RWPE1 (cell line): Measurements from ENCODE around the gene KCTD15.

Source experiments
- CTCF ChIA-PET: fragments of 350-600 bp; sonication (Branson Sonifier 250); formaldehyde crosslinking; extraction: SDS; loops from one replicate; lab custom pipeline; 2021; lab: Yijun Ruan, JAX
- POLR2A ChIA-PET: fragments of 400-600 bp; formaldehyde crosslinking; extraction: SDS; loops from one replicate; lab custom pipeline; 2020; ENCODE audit warnings: antibody characterized with exemption; ENCODE audit not compliant: low non-redundant PET; lab: Yijun Ruan, JAX
- DNase-seq: peaks from one replicate; pipeline ENCODE4 v3.0.0; 2012; ENCODE audit warnings: low spot score
- H3K27ac ChIP-seq: fragments of 450-650 bp; 2 replicates; pipeline ENCODE4 v1.5.1; 2017
- TF ChIP-seq, protein P1 (sequence below): fragments of 450-650 bp; conservative IDR thresholded peaks from 2 replicates; pipeline ENCODE4 v1.5.1; 2017; ENCODE audit warnings: low read depth, mild to moderate bottlenecking

Gene KCTD15

GRCh38 chr19:33758541-33759013, 38.1 kb upstream of the KCTD15 start:
- peak overlapping the region; percentile 45 for H3K27ac ChIP-seq
- TF ChIP-seq, protein P1, sequence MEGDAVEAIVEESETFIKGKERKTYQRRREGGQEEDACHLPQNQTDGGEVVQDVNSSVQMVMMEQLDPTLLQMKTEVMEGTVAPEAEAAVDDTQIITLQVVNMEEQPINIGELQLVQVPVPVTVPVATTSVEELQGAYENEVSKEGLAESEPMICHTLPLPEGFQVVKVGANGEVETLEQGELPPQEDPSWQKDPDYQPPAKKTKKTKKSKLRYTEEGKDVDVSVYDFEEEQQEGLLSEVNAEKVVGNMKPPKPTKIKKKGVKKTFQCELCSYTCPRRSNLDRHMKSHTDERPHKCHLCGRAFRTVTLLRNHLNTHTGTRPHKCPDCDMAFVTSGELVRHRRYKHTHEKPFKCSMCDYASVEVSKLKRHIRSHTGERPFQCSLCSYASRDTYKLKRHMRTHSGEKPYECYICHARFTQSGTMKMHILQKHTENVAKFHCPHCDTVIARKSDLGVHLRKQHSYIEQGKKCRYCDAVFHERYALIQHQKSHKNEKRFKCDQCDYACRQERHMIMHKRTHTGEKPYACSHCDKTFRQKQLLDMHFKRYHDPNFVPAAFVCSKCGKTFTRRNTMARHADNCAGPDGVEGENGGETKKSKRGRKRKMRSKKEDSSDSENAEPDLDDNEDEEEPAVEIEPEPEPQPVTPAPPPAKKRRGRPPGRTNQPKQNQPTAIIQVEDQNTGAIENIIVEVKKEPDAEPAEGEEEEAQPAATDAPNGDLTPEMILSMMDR: no peak
- CTCF ChIA-PET: interaction anchor here (0.6 to 1.5 kb wide), 2 partner anchors 19 to 269 kb away, joined by 3 to 5 read pairs; no protein-coding TSS in a partner anchor
- POLR2A ChIA-PET: no interaction called here
- peak; percentile 44 for DNase-seq

DNA sequence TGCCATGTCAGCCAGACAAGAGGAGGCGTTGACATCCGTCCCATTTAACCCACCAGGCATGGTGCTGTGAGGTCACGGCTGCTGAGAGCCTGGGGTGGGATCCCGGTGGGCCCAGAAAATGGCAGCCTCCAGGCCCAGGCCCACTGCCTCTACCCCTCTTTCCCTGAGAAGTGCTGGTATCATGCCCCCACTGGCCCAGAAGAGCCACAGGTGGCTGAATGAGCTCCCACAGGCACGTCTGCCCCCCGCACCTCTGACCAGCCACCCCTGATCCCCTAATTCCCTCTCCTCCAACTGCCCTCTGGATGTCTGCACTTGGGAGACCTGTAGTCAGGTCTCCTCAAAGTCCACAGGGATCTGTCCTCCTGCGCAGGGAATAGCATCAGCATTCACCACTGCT, 37.3 kb upstream of the KCTD15 start:
- POLR2A ChIA-PET: no interaction called here
- H3K27ac ChIP-seq: no peak overlapping the region

DNA sequence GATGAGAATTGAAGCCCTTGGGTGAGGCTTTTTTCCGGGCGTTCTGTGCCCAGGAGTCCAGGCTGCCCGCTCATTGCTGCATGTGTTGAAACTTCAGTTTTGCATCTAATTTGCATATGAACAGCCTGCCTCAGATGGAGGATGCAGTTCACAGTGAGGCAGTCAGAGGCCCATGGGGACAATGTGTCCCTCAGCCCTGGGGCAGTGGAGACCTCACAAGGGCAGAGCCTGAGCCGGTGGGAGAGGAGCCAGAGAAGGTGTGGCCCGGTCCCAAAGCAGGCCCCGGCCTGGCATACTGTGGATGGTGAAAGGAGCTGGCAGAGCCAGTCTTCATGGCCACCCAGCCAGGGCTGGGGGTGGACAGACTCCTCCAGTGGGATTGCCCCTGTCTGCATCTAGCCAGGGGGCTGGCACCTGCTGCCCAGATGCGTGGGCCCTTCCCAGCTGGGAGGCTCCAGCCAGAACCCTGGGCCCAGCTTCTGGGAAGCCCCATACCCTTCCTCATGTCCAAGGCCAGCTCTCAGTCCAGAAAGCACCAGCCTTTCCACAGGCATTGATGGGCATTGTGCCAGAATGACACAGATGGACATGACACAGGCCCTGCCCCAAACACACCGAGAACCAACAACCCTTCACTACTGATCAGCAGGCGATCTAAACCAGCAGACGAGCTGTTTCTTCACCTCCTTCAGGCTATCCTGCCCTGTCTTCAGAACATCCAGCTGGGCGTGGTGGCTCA, 32.9 kb upstream of the KCTD15 start:
- no peak for DNase-seq
- H3K27ac ChIP-seq: no peak overlapping the region
- TF ChIP-seq, protein P1: no peak
- POLR2A ChIA-PET: no interaction called here
- CTCF ChIA-PET: no interaction called here

More for the DNA sequence above, 37.3 kb upstream of the KCTD15 start:
- TF ChIP-seq, protein P1: no peak
- DNase-seq: no peak
- CTCF ChIA-PET: interaction anchor here (0.5 to 0.6 kb wide), 3 partner anchors 270 to 608 kb away, joined by 3 read pairs; no protein-coding TSS in a partner anchor

DNA sequence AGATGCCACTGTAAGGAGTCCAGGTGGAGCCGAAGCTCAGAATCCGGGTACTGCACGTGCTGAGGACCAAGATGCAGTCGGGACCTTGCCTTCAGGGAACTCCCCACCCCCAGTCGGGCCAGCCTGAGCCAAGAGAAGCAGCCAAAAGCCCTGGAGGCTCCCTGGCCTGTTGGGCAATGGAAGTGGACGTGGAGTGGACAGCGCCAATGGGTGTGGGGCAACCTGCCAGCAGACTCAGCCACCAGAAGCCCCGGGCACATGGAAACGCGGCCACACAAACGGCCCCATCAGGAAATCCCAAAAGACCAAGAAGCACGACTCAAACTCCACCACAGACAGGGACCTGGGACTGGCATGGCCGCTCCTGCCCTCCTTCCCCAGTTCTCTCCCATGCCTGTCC, 30.0 kb upstream of the KCTD15 start:
- H3K27ac ChIP-seq: no peak overlapping the region
- POLR2A ChIA-PET: no interaction called here
- no peak for DNase-seq
- CTCF ChIA-PET: no interaction called here
- TF ChIP-seq, protein P1: no peak

DNA sequence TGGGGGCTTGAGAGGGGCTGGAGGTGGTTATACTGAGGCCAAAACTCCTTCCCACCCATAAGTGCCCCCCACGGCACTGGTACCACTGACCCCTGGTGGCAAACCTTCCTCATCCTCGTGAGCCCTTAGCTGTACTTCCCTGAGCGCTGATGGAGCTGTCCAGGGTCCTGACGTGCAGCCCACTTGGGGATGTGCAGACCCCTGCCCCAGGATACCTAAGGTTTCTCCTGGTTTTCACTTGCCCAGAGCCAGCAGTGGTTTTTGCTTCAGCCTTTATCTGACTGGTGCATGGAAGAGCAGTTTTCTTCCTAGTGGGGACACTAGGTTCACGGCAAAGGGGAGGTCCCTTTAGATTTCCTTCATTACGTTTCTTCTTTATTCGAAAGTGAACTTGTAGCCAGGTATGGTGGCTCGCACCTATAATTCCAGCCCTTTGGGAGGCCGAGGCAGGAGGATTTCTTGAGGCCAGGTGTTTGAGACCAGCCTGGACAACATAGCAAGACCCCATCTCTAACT, 28.7 kb upstream of the KCTD15 start:
- ChIA-PET CTCF (interaction anchor here (0.6 to 4.5 kb wide), 5 partner anchors 11 to 362 kb away, joined by 4 to 54 read pairs (median 23); no protein-coding TSS in a partner anchor), POLR2A (no interaction called here)
- no peak for DNase-seq
- TF ChIP-seq, protein P1: no peak
- no peak overlapping the region for H3K27ac ChIP-seq

GRCh38 chr19:33769208-33769607, 27.5 kb upstream of the KCTD15 start:
- DNase-seq: no peak
- TF ChIP-seq, protein P1: no peak
- no peak overlapping the region for H3K27ac ChIP-seq
- ChIA-PET POLR2A (no interaction called here), CTCF (interaction anchor here (0.5 to 4.5 kb wide), 6 partner anchors 9 to 363 kb away, joined by 3 to 54 read pairs (median 14); no protein-coding TSS in a partner anchor)
